GM18868 (cell line): ENCODE measurements around the gene WNK2.

ENCODE experiments used
- ATAC-seq: cut with Tn5 transposase; IDR thresholded peaks from one replicate; pipeline ENCODE4 v1.9.1; 2021; ENCODE audit warnings: mild to moderate bottlenecking, moderate library complexity; ENCODE audit not compliant: unreplicated experiment

WNK2 gene

GRCh38 chr9:93198117-93198837, 14.3 kb downstream of the WNK2 start:
- ATAC-seq, result no peak

DNA sequence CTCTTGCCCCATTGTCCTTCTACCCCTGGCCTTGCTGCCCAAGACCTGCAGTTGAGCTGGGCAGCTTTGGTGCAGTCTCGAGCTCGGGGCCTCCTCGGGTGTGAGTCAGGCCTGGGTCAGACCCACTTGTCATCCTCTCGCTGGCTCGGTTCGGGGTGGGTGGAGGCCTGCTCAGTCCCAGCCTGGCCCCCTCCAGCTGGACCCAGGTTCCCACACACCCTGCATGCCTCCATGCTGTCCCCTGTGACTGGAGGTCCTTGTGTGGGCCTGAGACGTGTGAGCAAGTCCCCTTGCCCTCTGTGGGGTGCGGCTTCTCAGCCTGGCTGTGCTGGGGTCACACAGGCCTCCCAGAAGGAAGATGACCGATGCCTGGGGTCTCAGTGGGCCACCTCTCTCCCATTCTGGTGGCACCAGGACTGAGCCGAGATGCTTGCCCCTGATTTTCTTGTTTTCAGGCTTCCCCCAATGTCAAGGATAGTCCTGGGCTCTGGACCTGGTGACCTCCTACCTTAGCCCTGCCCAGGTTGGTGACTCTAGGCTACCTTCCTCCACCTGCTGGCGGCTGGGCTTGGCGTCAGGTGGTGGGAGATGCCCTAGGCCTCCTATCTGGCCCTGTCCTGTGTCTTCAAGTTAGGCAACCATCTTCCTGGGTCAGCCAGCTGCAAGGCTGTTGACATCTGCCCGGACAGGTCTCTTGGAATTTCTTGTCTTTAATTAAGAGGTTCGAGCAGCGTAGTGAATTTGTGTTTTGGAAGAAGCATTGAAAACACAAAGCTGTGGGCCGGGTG, 15.1 kb downstream of the WNK2 start:
- no peak for ATAC-seq

- ATAC-seq, result no peak
Measured at GRCh38 chr9:93200449-93200742, 16.5 kb downstream of the WNK2 start.

GRCh38 chr9:93200989-93201334, 17.0 kb downstream of the WNK2 start:
- ATAC-seq, result no peak

DNA sequence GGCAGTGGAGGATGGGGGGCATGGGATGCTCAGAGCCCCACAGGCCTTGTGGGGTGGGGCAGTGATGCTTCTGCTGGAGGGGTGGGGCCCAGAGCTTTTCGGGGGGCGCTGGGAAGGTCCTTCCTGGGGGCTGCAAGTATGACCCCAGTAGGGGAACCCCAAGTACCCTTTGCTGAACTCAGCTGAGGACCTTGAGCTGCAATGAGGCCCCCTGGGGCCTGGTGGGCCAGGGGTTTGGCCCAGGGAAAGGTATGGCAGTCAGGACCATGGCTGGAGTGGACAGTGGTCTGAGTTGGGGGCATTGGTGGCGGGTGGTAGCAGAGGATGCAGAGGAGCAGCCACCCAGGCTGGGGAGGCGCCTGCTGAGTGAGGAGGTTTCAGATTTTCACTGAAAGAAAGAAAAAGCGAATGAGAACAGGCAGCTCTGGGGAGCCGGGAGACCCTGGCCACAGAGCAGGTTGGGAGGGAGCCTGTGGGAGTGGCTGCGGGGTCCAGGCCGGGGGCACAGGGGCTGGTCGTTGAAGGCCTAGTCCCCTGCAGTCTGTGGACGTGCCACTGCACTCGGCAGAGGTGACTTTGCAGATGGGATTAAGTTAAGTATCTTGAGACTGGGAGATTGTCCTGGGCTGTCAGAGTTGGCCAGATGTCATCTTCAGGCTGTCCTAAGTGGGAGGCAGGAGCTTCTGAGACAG, 19.2 kb downstream of the WNK2 start:
- ATAC-seq, result no peak

DNA sequence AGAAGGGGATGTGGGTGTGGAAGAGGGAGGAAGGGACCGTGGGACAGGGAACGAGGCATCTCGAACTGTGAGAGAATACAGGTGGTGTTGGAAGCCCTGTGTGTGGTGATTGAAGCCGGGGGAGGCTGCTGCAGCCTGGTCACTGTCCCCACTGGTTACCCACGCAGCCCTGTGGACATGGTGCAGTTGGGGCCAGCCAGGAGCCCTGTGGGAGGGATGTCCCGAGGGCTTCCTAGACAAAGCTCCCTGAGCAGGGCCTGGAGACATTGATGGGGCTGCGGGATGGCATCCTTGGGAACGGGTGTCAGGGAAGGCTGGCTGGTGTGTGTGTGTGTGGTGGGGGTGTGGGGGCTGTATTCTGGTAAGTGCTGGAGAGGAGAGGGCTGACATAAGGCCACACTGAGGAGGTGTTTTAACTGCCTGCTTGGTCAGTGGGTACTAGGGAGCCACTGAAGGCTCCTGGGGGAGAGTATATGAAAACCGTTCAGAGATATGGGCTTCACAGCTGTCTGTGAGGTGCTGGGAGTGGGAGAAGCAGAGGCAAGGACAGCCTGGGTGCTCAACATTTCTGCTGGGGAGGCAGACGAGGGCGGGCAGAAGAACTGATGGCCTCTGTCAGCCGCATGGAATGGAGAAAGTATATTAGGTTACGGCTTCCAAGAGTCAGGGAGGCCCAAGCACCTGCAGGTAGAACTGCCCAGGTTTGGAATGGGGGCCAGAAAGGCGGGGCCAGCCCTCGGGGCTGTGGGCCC, 20.0 kb downstream of the WNK2 start:
- ATAC-seq, result no peak

DNA sequence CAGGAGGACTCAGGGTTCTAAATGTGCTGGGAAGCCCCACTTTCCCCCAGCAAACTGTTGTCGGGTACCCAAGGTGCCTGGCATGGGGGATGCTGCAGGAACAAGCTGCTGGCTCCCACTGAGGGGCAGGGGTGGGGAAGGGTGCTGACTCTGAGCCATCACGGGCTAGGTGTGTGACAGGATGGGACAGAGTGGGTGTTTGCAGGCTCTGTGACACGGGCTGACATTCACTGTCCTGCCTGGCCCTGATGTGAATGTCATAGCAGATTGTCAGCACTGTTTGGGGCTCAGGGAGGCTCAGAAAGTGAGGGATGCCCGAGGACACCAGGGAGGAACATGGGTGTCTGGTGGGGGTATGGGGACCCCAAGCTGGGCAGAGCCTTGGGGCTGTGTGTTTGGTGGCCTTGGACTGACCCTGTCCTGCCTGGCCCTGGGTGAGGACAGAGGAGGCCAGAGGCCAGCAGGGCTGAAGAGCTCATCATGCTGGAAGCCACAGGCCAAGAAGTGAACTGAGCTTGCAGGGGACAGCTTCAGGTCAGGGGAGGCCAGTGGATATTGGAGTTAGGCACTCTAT, 20.6 kb downstream of the WNK2 start:
- ATAC-seq, result no peak

DNA sequence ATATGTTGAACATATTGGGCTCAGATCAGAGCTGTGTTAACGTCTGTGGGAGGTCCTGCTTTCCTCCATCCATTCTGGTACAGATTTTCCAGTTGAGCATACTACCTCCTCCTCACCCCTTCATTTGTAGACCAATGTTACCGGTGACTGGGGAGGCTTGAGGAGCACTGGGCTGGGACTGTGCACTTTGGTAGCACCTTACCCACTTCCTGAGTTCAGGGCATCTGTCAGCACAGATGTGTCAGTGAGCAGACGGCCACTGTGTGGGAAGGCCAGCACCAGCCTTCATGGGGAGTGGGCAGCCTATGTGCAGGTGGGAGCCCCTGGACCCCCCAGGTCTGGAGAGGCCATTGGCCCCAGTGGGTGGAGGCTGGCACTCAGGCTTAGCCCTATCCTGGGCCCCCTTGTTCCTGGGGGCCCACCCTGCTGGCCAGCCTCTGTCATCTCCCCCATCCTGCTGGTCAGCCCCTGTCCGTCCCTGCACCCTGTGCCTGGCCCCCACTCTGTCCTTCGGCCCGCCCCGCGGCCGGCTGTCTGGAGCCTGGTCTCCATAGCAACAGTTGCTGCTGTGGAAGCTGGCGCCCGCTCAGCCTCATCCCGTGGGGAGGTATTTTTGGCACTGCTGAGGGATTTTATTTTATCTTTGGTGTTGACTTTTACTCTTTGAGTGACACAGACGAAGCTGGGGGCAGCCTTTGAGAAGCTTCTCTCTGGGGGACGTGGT, 21.3 kb downstream of the WNK2 start:
- no peak for ATAC-seq

DNA sequence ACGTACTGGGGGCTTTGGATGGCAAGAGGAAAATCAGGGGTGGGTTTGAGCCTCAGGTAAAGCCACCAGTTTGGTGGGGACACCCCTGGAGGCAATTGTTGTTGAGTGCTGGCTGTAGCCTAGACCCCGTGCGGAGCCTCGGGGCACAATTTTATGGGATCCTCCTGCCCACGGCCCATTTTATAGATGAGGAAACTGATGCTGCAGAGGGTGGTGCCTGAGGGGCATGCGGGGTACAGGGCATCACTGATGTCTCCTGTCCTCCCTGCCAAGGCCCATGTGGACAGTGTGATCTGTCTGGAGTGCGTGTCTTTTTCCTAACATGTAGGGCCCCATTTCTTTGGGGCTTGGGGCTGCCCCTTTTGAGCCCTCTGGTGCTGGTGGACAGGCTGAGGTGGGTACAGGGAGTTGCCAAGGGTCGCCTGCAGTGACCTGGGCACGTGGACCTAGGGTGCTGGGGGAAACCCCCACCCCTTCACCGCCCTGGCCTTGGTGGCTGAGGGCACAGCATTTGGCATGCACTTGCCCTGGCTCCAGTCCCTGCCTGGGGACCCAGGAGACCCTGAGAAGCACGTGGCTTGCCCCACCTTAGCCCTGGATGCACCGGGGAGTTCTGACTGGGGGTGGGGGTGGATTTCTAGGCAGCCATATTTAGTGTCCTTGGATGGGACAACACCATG, 22.1 kb downstream of the WNK2 start:
- no peak for ATAC-seq

- no peak for ATAC-seq
Measured at GRCh38 chr9:93206576-93207155, 22.7 kb downstream of the WNK2 start.

GRCh38 chr9:93207326-93207814, 23.4 kb downstream of the WNK2 start:
- no peak for ATAC-seq

DNA sequence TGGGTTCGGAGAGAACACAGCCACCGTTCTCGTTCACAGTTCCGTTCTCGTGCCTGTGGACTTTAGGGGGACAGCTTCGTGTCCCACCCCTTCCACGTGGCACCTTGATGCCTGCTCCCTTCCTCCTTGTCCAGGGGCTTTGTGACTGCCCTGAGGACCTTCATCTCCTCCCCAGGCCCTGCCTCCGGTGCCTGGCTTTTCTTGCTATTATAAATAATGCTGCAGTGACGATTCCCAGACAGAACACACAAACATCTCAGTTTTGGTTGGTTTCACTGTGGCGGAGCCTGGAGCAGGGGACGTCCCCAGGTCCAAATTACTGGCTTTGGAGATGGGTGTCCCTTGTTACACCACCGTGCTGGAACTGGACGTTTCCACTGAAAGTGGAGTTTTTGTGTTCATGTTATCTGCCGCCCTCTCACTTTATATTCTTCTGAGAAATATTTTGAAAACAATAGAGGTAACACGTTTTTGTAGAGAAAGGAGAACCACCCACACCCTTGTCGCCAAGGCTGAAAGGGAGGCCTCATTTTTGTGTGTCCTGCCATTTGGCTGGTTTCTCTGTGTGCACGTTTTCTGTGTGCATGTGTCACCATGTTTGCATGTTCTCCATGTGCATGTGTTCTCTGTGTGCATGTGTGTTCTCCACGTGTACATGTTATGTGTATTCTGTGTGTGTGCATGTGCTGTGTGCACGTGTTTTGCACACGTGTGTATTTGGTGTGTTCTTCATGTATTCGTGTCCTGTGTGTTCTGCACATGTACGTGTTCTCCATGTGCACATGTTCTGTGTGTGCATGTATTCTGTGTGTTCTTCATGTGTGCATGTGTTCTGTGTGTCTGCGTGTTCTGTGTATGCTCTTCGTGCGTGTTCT, 24.2 kb downstream of the WNK2 start:
- no peak for ATAC-seq

DNA sequence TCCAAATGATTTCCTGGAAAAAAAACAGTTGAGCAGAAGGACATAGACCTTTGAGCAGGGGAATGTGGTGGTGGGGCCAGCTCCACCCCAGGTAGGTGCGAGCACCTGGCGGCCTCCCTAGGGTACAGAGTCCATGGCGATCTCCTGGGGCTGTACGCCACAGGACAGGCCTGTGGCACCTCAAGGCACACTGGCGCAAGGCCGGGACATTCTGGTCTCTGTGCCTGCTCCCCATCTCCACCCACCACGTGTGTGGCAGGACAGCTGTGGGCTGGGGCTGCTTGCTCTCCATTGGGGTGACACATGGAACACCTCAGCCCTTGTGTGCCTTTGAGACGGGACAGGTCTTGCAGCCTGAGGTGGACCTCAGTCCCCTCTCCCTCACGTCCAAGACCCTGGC, 25.2 kb downstream of the WNK2 start:
- ATAC-seq, result no peak

GRCh38 chr9:93209576-93210323, 25.8 kb downstream of the WNK2 start:
- ATAC-seq, result no peak

DNA sequence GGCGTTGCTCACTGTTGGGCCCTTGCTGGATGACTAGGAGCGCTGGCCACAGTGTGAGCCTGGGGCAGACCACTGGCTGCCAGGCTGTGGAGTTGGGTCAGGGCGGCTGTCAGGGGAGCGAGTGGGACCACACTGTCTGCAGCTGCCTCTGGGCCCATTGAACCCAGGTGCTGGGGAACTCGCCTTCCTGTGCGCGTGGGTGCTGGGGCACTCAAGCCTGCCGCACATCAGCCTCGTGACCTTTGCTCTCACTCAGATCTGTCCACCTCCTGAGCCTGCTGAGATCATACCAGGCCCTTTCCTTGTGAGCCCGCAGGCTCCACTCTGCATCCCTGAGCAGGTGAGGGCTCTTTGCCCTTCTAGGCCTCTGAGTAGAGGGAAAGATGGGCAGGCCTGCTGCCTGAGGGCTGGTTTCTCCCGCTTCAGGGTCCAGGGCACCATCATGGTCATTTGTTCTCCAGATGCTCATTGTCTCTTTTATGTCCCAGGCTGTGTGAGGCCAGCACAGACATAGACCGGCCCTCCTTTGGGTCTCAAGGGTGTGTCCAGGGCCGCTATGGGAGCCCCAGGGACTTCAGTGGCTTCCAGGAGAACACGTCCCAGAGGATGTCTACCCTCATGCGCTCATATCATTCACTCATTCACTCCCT, 26.5 kb downstream of the WNK2 start:
- ATAC-seq, result no peak

DNA sequence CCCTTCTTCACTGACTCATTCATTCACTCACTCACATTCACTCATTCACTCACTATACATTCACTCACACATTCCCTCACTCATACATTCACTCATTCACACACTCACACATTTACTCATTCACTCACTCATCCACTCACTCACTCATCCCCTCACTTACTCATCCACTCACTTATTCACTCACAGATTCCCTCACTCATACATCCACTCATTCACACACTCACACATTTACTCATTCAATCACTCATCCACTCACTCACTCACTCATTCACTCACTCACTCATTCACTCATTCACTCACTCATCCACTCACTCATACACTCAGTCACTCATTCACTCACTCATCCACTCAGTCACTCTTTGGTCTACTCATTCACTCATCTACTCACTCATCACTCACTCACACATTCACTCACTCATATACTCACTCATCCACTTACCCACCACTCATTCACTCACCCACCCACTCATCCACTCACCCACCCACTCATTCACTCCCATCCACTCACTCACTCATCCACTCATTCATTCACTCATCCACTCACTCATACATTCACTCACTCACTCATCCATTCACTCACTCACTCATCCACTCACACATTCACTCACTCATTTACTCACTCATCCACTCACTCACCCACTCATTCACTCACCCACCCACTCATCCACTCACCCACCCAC, 27.2 kb downstream of the WNK2 start:
- ATAC-seq, result no peak

DNA sequence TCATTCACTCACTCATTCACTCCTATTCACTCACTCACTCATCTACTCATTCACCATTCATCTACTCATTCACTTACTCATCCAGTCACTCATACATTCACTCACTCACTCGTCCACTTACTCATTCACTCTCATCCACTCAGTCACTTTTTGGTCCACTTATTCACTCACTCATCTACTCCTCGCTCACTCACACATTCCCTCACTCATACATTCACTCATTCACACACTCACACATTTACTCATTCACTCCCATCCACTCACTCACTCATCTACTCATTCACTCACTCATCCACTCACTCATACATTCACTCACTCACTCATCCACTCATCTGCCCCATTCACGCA, 27.7 kb downstream of the WNK2 start:
- ATAC-seq, result no peak
